ENCODE measurements around the gene PRPF40A. TPM values are rescaled to one million over a fixed set of nuclear protein-coding genes. Genes with fewer than 3 reads are reported as not detected.

PRPF40A gene
- total and polyA plus RNA-seq, 4 donors, result 45.1 to 114 (median 74.9) TPM

- H3K4me1 ChIP-seq (ENCODE audit: control insufficient read depth, insufficient read depth, low read length), result peaks cover 4% of the 10 kb centered on the region
- no peak overlapping the region for H3K4me3 ChIP-seq (ENCODE audit: low read depth, low read length)
- 100% methylated on average over 1 of the region's 3 CpGs for WGBS (ENCODE audit: insufficient coverage)
- peak overlapping the region; percentile 16 for H3K27ac ChIP-seq (ENCODE audit: low read depth, low read length)
- no peaks in the 10 kb centered on the region for H3K9me3 ChIP-seq (ENCODE audit: control insufficient read depth, insufficient read depth, low read length)
- no peak for DNase-seq (ENCODE audit: low read depth in 4 of 6, low spot score in 6 of 6)
- no peaks in the 10 kb centered on the region for H3K27me3 ChIP-seq (ENCODE audit: control insufficient read depth, insufficient read depth, low read length)
- H3K36me3 ChIP-seq (ENCODE audit: control insufficient read depth, insufficient read depth, low read length), result peaks cover 5% of the 10 kb centered on the region
These were observed 114.1 kb downstream of the PRPF40A start for GRCh38 chr2:152603166-152603565.

- Histone ChIP-seq H3K4me1 (ENCODE audit: control insufficient read depth, insufficient read depth, low read length) (peaks cover 4% of the 10 kb centered on the region), H3K36me3 (ENCODE audit: control insufficient read depth, insufficient read depth, low read length) (peaks cover 2% of the 10 kb centered on the region), H3K9me3 (ENCODE audit: control insufficient read depth, insufficient read depth, low read length) (no peaks in the 10 kb centered on the region), H3K27me3 (ENCODE audit: control insufficient read depth, insufficient read depth, low read length) (no peaks in the 10 kb centered on the region), H3K4me3 (ENCODE audit: low read depth, low read length) (no peak overlapping the region), H3K27ac (ENCODE audit: low read depth, low read length) (peak overlapping the region; percentile 16)
- no peak for DNase-seq (ENCODE audit: low read depth in 4 of 6, low spot score in 6 of 6)
- 80% methylated on average over 2 of the region's 8 CpGs for WGBS (ENCODE audit: insufficient coverage)
These were observed 114.5 kb downstream of the PRPF40A start for GRCh38 chr2:152602750-152603149.

Other genes with a start within 250 kb of the PRPF40A start
- 10 to 100 TPM; 19.0 to 28.5 TPM for gene ARL6IP6, start 1.2 kb upstream of the PRPF40A start, total RNA-seq
- 10 to 100 TPM; 39.9 to 59.5 TPM for gene ARL6IP6, start 1.2 kb upstream of the PRPF40A start, polyA plus RNA-seq (ENCODE audit: insufficient read length in 2 of 2)

Data from spinal cord (tissue), 10 donors.